Inflammatory macrophage treated with lipopolysaccharide for 1 hour (primary cell): ENCODE results near the gene HEATR5B.
"Not testable (repeated sequence)": the region's sequence is repeated elsewhere in the genome, so short reads cannot be mapped to it uniquely, and the experiment has no call there.

Source experiments
- DNase-seq, 2 donors: peaks; one replicate each; pipeline ENCODE4 v3.0.0-alpha.2; 2020 to 2022

The HEATR5B gene

DNA sequence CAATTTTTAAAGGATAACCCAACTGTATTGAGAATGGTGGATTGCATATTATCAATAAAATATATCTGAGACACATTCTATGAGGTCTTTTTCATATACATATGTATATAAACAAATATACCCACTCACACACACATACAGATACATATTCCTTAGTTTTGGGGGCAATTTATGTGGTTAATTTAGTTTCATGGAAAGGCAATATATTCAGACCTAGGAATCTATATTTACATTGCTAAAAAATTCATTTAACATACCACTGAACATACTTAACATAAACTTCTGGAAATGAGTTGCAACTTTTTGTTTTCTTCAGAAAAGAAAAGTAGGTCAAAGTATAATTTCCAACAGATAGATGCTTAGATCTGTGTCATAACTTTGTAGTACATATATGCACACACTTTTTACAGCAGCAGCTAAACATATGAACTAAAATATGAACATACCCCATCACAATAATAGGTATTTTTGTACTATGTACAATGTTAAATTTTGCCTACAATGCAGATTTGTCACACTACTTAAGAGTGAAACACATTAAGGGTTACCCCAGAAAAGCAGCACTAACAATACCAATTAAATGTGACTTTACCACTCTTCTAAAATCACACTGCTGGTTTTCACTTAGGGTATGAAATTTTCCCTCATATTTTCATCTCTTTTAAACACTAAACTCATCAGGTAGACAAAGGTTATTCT lies 23.0 kb downstream of the HEATR5B start:
- no peak for DNase-seq

DNA sequence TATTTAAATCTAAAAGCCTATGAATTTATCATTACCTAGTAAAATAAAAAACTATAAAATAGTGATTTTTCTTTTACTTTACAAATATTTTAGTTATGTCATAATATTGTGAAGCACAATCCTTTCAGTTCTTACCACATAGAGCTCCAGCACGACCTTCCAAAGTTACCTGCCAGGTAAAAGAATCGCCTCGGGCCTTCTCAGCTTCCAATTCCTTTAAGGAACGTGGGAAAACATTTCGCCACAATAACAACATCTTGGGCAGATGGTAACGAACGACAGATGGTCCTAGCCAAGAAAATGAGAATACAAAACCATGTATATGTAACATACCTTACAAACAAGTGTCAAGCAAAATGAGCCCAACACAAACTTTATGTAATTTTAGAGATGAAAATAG lies 23.7 kb downstream of the HEATR5B start:
- DNase-seq, result no peak

DNA sequence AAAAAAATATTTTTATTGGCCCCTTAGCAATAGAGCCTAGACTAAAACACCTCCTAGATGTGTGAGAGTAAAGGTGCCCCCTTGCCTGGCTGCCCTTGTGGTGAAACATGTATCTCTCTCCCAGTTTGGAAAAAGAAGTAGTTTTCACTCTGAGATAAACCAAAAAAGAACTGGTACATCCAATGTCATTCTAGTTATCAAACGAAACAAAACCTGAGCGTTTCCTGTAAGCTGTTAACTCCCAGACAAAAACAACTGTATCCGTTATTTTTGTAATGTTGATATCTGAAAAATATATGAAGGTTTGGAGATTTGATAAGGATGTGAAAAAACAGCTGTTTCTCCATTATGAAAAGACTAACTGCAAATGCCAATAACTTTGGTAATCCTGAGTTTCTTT lies 24.3 kb downstream of the HEATR5B start:
- no peak for DNase-seq

GRCh38 chr2:37052600-37053332 lies 31.4 kb downstream of the HEATR5B start:
- peak in 1 of 2 donors; percentile 9 for DNase-seq

DNA sequence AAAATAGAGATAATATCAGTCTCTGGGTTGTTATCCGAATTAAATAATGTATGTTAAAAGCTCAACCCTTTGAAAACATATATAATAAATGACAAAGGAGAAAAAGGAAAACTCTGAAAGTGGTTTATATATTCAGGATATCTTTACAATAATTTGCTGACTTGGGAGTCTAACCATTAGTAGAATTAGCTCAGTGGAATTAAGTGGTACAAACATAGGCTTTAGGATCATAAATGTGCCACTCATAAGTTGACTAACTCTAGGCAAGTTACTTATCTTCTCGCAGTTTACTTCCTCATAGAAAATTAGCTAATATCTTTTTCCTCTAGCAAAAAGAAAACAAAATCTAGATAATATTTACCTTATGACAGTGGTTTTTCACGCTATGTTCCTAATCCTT lies 44.6 kb downstream of the HEATR5B start:
- no peak for DNase-seq

GRCh38 chr2:37037771-37038170 lies 46.4 kb downstream of the HEATR5B start:
- no peak for DNase-seq

DNA sequence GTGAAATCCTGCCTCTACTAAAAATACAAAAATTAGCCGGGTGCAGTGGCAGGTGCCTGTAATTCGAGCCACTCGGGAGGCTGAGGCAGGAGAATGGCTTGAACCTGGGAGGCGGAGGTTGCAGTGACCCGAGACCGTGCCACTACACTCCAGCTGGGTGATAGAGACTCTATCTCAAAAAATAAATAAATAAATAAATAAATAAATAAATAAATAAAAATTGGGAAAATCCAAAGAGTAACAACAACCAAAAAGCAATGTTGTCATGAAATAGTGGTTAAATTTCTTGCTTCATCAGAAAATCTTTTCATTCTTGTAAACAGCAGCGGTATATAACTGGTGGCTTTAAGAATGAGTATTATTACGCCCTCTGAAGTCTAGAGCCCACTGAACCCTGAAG lies 54.4 kb downstream of the HEATR5B start:
- no peak for DNase-seq

DNA sequence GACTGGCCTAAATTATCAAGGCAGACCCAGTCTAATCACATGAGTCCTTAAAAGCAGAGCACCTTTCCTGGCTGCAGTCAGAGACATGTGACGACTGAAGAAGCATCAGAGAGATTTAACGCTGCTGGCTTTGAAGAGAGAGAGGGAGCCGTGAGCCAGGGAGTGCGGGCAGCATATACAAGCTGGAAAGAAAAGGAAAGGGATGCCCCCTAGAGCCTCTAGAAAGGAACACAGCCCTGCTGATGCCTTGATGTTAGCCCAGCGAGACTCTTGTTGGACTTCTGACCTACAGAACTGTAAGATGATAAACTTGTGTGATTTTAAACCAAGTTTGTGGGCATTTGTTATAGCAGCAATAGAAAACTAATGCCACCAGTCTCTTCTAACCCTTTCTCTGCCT lies 58.1 kb downstream of the HEATR5B start:
- no peak for DNase-seq

DNA sequence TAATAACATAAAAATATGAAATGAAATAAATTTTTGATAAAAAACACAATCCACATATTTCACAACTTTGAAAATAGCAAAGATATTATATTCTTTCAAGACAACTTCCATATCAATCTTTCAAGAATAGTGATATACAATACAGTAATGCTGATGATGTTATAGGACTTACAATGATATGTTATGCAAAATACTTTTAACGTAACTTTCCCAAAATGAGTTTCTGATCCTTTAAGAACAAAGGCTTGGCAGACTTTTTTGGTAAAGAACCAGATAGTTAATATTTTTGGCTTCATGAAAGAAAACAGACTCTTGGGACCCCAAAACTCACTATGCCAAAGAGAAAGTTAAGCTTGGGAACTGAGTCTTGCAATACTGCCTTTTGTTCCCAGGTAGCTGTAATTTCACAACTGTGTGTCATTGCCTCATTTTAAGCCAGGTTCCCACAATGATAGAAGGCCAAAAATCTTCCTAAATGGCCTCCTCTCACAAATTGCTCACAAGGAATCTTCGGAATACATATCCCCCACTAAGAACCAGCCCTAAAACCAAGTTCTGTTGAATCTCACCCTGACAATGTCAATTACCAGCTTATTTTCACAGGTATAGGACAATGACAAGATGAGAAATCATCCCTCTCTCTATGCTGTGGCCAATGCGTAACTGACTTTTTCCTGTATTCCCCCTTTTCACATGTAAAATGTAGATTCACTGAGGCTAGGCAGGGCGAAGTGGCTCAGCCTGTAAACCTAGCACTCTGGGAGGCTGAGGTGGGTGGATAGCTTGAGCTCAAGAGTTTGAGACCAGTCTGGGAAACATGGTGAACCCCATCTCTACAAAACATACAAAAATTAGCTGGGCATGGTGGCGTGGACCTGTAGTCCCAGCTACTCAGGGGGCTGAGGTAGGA lies 63.0 kb downstream of the HEATR5B start:
- DNase-seq, result no peak

DNA sequence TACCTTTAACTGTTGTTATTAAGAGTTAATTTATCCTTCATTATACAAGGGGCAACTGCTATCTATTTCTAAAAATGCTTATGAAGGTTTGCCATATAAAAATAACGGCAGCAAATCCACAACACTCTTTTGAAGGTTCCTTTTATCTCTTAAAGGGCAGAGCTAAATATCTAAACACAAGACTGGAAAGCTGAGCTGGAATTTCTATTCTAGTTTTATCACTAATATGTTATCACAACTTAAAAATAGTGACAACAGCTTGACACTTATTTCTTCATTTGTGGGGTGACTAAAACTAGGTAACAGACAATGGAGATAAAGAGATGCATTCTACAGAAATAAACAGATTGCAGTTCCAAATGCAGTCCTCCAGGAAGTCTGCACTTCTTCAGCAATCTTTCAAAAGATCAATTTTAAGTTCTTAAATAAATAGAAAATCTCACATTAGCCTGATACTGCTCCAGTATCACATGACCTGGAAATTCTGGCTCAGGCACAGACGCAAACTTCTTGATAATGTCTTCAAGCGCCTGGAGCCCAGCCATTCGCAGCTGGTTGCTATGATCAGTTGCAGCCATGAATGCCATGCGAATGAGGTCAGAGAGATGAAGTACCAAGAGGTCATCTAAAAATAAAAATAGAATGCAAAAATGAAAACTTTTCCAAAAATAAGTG lies 63.8 kb downstream of the HEATR5B start:
- DNase-seq, result no peak

DNA sequence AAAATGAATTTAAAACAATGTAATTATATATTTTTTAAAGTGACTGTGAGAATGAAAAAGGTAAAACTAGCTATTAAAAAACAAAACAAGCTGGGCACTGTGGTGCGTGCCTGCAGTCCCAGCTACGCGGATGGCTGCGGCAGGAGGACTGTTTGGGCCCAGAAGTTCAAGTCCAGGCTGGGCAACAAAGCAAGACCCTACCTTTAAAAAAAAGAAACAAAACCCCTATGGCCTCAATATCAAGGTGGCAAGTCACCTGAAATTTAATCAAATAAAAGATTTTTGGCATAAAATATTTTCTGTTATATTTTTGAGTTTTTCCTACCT lies 70.9 kb downstream of the HEATR5B start:
- no peak for DNase-seq

DNA sequence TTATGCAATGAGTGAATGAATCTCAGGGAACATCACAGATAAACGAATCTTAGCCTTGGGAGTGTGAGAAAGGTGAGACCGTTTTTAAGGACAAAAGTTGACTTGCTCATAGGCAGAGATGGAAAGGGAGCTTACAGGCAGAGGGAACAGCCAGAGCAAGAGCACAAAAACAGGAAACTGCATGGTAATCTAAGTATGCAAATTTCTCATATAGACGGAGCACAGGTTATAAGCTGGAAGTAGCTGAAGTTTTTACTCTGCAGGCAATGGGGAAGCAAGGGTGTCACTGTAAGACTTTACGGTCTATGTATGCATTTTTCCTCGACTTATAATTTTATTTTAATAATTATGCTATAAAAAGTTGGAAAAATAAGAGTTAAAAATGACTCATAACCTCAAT lies 73.0 kb downstream of the HEATR5B start:
- DNase-seq, result peak in 1 of 2 donors; percentile 15

DNA sequence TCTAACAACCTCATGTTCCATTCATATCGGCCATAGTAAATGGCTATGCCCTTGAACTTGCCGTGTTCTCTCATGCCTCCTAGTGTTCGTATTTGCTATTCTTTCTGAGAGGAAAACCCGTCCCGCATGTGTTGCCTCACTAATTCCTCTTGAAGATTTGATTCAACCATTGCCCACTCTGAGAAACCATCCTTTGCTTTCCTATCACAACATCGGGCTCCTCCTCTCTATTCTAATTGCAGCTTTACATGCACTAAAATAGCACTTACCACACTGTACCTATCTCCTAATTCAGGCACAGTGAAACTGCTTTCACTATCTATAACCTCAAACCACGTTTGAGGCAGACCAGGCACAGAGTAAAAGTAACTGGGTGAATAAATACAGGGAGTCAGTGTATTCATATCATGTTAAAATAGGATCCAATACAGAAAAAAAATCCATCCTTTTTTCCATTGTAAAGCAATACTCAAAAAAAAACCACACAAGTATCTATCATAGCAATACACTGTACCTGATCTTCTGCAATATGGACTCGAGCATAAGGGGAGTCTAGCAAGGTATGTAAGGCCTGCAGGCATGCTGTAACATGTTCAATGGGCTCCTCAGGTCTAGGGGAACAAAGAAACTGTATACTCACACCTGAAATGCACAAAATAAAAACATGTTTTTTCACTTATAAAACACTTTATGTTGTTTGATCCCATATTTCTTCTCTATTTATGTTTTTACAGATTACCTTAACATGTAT lies 78.9 kb downstream of the HEATR5B start:
- DNase-seq, result peak in 1 of 2 donors; percentile 5

DNA sequence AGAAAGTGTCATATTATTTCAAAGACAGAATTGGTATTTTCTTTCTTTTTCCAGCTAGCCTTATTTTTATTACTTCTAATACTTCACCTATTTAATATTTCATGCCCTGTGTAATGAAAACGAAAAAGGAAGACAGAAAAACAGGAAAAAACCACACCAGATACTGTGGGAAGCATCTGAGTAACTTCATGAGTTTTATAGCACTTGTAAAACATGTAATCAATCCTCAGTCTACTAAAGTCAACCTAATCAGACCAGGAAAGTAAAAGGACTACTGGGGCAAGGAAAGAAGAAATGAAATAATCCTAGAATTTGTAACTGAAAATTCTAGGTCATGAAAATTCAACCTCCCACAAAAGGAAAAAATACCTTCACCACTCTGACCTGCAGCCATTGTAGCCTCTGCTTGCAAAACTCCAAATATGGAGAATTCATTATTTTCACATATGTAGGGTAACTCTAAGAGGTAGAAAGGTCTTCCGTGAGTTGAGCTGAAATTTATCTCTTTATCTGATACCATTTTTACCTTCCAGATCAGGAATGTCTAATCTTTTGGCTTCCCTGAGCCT lies 83.1 kb downstream of the HEATR5B start:
- DNase-seq, result no peak

- no peak for DNase-seq
These were observed 83.9 kb downstream of the HEATR5B start for GRCh38 chr2:37000318-37000717.

DNA sequence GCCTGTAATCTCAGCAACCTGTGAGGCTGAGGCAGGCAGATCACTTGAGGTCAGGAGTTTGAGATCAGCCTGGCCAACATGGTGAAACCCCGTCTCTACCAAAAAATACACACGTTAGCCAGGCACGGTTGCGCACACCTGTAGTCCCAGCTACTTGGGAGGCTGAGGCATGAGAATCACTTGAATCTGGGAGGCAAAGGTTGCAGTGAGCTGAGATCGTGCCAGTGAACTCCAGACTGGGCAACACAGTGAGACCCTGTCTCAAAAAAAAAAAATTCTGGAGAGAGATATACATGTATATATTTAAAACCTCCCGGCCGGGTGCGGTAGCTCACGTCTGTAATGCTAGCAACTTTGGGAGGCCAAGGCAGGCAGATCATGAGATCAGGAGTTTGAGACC lies 84.8 kb downstream of the HEATR5B start:
- not testable (repeated sequence) for DNase-seq

GRCh38 chr2:36993841-36994620 lies 90.1 kb downstream of the HEATR5B start:
- DNase-seq, result no peak

GRCh38 chr2:36988008-36988407 lies 96.2 kb downstream of the HEATR5B start:
- DNase-seq, result no peak

- no peak for DNase-seq
These were observed 101.7 kb downstream of the HEATR5B start for GRCh38 chr2:36982467-36982866.

DNA sequence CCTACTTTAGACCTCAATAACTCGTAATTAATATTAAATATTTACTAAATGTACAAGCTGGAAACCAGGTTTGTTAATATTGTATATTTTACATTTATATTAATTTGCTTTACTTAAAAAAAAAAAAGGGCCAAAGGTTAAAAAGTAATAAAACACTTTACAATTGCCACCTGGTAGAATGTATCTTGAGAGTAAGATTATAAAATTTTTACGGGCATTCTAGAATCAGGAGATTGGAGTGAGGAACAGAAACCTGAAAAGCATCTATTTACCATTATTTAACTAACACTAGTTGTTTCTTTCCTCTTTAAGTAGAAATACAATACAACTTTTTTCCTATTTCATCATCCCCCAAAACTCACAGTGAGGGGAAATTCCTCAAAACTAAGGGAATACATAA lies 102.3 kb downstream of the HEATR5B start:
- DNase-seq, result no peak

DNA sequence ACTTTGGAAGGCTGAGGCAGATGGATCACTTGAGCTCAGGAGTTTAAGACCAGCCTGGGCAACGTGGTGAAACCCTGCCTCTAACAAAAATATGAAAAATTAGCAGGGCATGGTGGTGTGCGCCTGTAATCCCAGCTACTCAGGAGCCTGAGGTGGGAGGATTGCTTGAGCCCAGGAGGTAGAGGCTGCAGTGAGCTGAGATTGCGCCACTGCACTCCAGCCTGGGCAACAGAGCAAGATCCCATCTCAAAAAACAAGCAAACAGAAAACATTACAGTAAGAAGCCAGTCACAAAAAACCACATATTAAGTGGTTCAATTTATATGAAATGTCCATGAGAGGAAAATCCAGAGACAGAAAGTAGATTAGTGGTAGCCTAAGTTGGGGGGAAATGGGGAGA lies 105.2 kb downstream of the HEATR5B start:
- DNase-seq, result not testable (repeated sequence)
